C4-2B (cell line): ENCODE data around the gene CCT5.

Source experiments
- ZFX ChIP-seq: fragments of 450-650 bp; IDR thresholded peaks from 2 replicates; pipeline ENCODE4 v1.6.1; 2017
- TF ChIP-seq, protein P1 (sequence below): fragments of 450-650 bp; conservative IDR thresholded peaks from 2 replicates; pipeline ENCODE4 v1.5.1; 2017; ENCODE audit warnings: mild to moderate bottlenecking

DNA sequence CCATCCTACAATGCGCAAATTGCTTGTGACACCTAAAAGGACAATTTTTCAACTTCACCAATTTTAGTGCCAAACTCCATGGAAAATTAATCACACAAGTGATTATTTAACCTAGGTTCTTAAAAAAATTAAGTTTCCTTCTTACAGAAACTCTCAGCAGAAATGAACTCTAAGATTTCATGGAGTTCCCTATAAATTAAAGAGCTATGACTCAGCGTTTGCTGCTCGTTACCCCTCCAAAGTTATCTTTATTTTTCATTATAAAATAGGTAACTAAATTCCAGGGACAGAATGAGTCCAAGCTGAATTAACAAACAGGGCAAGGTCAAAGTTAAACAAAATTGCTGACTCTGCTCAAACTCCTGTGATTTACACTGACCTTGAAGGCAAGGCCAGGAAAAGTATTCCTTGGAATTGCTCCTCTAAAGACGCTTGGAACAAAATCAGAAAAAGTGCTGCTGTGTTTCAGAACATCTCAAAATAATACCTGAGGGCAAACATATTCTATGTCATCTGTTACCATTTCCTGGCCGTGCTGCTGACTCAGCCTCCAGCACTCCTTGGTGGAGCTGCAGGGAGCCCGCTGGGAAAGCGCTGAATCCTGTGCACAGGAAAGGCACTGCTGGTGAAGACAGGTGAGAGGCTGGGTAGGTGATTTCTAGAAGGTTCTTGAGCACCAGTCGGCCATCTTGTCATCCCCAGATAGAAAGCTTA, 60.1 kb downstream of the CCT5 start:
- TF ChIP-seq, protein P1, sequence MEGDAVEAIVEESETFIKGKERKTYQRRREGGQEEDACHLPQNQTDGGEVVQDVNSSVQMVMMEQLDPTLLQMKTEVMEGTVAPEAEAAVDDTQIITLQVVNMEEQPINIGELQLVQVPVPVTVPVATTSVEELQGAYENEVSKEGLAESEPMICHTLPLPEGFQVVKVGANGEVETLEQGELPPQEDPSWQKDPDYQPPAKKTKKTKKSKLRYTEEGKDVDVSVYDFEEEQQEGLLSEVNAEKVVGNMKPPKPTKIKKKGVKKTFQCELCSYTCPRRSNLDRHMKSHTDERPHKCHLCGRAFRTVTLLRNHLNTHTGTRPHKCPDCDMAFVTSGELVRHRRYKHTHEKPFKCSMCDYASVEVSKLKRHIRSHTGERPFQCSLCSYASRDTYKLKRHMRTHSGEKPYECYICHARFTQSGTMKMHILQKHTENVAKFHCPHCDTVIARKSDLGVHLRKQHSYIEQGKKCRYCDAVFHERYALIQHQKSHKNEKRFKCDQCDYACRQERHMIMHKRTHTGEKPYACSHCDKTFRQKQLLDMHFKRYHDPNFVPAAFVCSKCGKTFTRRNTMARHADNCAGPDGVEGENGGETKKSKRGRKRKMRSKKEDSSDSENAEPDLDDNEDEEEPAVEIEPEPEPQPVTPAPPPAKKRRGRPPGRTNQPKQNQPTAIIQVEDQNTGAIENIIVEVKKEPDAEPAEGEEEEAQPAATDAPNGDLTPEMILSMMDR: no peak
- no peak for TF ChIP-seq ZFX
